Activated gamma-delta T cell (primary cell): ENCODE measurements around the gene ELFN1.

Experiments used
- DNase-seq: peaks from one replicate; lab custom pipeline; 2025; lab: John Stamatoyannopoulos, UW

ELFN1 gene

DNA sequence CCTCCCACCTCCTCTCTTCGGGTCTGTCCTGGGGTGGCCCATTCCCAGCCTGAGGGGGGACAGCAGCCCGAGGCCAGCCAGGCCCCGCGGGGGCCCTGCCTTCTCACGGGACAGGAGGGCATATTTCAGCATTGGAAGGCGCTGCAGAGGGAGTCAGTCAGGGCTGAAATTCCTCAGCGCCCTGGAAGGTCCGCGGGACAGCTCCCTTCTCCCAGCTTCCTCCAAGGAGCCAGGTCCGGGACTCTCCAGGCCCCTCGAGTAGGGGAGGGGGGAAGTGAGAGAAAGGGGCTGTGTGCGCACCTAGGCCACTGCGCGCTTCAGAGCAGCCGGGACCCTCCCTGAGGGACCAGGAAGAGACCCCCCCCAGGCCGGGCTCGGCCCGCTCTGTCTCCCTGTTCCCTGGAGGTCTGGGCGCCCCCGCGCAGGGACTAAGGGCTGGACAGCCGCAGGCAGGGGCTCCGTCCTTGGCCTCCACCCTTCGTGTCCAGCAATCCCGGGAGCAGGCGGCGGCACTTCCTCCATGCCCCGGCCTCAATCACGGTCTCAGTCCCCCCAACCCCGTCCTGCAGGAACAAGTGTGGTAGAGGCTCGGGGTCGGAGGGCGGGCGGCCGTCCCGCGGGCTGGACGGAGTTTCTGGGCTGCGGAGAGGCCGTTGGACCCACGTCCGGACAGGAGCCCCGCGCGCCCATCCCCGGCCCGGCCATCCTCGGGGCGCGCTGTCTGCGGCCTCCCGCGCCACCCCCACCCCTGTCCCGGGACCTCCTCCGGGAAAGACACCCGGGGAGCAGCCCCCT is 6.0 kb upstream of the ELFN1 start:
- no peak for DNase-seq

DNA sequence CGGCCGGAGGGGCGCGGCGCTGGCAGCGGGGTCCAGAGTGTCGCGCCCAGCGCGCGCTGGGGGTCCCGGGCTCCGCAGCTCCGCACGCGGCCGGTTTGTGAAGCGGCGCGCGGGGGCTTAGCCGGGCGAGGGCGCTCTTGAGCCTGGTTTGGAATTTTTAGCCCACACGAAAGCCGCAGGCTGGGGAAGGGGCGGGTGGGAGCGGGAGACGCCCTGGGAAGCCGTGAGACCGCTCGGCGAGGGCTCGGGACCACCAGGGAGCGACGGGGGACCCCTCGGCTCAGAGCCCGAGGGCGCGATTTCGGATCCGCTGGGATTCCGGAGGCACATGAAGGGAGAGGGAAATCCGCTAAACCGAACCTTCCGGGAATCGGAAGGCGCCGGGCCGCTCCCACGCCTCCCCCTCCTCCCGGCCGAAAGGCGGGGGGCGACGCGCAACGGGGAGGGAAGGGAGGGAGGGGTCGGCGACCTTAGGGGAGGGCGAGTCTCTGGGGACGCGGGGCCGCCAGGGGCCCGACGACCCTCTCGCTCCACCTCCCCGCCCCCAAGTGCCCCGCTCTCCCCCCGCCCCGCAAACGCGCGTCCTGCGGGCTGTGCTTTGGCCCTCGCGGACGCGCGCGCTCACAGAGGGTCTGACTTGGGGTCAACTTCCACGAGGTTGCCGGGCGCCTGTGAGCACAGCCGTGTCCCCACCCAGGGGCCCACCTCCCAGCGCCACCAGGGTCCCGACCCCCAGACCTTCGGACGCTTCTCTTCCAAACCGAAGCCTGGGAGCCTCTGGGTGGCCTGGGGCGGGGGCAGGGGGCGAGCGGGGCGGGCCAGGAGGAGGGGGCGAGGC is 5.1 kb upstream of the ELFN1 start:
- no peak for DNase-seq

DNA sequence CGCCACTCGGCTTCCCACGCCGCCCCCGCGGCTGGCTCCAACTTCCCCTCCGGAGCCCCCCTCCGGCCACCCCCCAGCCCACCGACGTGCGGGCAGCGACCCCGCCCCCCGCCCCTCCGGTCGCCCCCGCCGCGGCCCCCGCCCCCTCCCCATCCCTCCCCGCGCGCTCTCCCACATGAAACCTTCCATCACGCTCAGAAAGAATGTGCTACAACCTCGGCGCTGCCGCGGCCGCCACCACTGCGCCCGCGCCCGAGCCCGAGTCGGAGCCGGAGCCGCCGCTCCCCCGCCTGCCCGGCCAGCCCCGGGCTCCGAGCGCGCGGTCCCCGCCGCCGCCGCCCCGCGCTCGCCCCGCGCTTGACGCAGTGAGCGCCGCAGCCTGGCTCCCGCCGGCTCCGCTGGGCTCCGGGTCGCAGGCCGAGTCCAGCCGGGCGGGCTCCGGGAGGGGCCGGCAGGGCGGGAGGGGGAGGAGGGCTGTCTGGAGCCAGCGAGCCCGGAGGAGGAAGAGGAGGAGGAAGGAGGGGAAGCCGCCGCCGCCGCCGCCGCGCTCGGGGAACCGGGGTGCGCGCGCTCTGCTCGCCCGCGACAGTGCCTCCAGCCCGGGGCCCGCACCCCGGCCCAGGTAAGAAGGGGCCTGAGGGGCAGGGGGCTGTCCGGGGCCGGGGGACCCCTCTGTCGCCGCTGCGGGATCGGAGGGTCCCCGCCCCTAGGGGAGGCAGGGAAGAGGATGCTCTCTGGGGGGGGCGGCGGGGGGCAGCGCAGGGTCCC is 4.3 kb upstream of the ELFN1 start:
- DNase-seq, result no peak

DNA sequence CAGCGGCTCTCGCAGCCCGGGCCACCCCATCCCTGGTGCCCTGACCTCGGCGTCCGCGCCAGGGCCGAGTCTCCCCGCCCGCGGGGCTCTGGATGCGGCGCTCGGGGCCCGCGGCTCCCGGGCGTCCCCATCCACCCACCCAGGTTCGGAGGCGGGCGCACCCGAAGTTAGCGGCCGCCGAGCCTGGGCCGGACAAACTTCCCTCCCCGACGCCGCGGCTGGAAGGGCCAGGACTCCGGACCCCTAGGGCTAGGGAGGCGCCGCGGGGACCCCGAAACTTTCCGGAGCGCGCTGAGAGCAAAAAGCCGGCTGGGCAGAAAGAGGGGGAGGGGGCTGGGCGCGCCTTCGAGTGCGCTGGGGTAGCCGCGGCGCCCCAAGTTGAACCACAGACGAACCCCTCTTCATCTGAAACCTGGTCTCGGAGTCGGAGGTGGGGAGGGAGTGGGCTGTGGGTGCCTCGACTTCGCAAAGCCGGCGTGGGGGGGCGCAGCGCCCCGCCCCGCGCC is 3.7 kb upstream of the ELFN1 start:
- DNase-seq, result no peak

DNA sequence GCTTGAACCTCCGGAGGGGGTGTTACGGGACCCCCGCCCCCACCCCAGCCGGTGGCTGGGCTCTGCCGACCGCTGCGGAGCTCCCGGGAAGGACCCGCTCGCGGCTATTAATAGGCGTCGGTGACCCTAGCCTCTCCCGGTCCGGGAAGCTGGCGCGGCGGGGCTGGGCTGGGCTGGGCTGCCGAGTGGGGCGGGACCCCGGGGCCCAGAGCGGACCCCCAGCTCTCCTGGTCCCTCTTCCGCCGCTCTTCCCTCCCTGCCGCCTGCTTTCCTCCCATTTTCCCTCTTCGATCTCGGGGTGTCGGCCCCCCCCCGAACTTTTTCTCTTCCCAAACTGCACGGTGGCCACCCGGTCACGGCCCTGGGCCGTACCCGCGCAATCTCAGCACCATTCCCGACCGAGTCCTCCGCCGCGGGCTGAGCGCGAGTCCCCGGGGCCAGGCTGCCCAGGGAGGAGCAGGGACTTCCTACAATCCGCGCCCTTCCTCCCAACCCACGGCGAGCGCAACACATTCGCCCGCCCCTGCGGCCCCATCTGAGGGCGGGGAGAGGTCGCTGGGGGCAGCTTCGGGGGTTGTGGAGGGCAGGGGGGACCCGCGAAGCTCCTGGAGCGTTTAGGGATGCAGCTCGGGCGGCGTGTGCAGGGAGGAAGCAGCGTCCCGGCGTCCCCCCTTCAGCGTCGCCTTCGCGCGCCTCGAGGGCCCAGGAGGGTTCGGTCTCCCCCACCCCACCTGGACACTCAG is 3.1 kb upstream of the ELFN1 start:
- no peak for DNase-seq

DNA sequence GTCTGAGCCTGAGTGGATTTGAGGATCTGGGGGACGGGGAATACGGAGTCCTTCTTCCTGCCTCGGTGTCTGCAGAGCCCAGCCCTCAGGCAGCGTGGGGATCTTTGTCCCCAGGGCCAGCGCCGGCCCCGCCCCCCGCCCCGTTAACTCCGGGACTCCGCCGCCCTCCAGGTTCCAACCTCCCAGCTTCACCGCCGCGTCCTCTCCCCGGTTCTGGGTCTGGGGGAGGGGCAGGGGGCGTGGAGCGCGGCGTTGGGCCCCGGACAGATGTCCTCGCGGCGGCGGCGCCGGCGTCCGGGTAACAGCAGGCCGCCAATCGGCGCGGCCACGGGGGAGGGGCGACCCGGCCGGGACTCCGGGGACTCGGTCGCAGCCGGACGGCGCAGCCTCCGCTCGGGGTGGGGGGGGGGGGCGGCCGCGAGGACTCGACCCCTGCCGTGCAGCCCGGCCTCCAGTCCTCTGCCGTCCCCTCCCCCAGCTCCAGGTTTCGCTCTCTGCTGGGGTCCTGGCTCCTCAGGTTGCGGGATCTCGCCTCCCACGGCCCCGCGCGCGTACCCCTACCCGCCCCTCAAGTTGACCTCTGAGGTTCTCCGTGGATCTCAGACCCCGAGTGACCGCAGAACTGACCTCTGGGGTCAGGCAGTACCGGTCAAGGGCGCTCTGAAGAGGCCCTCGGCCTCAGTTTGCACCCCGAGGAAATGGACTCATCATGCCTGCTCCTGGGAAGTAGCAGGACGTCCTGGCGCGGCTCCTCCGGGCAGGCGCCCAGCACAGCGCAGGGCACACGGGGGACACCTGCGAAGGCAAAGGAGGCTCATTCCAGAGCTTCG is 2.3 kb upstream of the ELFN1 start:
- no peak for DNase-seq

DNA sequence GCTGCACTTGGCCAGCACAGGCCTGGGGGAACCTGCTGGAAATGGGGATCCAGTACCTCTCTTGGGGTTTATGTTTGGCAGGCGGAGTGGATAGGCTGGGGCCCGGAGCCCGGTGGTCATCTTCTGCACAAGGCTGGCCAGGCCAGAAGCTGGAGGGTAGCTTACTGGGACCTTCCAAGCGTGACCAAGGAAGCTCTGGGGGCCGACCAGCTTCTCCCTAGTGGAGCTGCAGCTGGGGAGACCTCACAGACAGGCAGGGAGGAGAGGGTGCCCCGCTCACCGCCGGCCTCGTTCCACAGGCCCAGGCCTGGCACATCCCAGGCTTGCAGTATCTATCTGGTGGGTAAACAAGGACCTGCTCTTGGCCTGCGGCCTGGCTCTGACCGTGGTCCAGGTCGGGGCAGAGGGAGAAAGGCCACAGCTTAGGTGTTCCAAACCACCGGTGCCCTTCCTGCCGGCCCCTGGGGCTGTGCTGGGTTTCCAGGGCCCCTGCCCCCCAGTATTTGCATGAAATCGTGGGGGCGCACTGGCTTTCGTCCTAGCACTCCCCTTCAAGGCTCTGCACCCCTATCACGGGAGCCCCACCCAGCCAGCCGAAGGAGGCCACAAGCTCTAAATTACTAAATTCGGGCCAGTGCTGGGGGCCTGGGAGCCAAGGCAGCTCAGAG is 1.5 kb upstream of the ELFN1 start:
- DNase-seq, result no peak

DNA sequence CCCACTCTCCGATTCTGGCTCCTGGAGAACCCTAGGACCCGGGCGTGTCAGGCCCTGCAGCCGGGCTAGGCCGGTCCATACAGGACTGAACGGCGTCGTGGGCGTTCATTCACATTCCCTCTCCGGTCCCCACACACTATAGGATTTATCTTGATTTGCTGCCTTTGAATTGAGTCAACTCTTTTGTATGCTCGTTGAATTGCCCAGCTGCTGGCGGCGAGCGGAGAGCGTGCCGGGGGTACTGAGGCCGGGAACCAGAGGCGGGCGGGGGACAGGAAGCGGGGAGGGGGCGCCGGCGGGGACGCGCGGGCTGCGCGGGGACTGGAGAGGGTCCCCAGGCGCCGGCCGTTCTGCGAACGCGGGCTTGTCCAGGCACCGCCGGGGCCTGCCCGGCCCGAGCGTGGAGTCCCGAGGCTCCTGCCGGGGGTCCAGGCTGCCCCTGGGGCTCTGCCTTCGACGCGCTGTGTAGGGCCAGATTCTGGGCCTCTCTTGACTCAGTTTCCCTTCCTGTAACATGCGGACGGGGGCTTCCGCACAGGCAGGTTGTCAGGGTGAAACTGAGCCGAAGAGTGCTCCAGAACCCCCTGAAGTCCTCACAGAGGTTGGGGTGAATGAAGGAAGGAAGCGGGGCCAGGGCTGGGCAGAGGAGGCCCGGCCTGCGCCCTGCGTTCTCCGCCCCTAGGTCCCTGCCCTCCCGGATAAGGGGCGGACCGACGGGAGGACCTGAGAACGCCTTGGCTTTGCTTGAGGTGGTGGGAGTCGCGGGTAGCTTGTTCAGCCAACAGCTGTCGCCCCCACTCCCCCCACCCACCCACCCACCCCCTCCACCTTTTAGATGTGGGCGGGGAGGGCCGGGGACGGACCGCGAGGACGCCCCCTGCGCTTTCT is 769 bp upstream of the ELFN1 start:
- DNase-seq, result no peak

DNA sequence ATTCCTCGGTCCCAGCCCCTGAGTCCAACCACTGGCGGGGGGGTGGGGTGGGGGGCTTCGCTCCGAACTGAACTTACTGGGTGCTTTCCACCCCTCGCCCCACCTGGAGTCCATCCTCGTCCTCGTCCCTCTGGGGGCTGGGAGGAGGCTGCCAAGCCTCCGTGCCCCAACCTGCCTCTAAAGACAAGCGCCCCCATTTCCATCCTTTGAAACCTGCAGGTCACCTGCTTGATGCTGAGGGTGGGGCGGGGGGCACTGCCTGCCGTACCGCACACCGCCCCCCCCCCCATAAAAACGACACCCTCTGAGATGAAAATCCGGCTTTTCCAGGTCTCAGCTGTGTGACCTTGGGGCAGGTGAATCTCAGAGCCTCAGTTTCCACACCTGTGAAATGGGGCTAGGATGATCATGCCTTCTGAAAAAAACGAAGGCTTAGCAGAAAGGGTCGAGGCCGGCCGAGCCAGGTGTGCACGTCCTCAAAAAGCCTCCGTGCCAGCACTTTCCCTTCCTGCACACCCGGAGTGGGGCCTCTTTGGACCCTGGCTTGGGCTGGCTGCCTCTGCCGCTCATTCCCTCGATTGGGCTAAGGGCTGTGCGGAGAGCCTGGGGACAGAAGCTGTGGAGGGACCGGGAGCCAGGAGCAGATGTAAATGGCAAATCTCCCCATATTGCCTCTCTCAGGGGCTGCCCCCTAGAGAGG is 967 bp downstream of the ELFN1 start:
- no peak for DNase-seq

DNA sequence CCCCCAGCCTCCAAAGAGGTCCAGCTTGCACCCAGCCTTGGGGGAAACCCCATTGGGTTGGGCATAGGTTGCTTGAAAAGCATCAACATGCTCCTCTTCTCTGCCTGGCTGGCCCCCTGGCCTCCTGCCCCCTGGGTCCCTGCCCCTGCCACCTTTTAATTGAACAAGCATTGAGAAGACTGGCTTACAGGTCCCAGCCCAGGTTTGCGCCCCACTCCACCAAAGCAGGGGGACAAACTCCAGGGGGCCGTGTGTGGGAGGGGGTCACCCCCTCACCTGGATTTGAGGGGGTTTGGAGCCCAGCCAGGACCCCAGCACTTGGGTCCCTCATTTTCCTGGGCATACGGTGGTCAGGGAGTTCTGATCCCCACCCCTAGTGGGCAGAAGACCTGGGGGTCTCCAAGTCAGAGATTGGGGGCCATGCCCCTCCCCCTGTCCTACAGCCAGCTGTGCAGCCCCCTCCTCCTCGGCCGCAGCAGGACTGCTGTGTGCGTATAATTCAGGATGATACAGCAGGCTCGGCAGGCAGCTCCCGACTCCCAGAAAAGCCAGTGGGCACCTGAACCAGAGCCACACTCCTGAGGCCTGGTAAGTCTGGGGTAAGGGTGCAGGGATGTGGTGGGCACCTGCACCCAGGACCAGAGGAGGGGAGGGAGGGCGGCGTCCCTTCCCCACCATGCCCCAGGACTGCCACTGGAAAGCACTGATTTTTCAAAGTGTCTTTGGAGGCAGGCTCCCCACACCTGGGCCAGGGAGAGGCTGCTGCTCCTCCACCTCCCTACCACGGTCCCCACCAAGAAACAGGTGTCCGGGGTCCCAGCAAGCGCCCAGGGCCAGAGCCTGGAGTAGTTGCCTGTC is 1.7 kb downstream of the ELFN1 start:
- no peak for DNase-seq

DNA sequence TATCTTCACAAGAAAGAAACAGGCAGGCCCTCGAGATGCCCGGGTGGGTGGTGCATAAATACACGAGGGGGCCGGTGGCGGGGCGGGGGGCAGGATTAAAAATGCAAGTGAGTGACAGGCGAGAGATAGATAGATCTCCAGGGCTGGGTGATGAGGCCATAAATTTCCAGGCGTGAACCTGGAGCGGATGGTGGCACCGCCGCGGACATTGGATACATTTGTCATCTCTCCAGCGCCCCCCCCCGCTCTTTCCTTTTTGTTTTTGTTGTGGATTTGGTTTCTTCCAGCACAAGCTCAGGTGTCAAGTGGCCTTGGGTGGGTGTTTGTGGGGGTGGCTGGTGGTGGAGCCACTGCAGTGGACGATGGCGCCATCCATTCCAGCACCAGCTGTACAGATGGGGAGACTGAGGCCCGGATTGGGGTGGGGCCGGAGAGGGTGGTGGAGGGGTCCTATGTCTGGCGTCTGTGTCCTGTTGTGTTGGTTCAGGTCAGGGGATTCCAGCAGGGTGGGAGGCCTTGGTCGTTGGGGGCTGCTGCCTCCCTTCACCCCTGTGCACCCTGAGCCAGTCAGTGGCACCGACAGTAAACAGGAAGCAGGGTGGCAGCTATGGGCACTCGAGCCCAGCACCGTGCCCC is 2.9 kb downstream of the ELFN1 start:
- no peak for DNase-seq

DNA sequence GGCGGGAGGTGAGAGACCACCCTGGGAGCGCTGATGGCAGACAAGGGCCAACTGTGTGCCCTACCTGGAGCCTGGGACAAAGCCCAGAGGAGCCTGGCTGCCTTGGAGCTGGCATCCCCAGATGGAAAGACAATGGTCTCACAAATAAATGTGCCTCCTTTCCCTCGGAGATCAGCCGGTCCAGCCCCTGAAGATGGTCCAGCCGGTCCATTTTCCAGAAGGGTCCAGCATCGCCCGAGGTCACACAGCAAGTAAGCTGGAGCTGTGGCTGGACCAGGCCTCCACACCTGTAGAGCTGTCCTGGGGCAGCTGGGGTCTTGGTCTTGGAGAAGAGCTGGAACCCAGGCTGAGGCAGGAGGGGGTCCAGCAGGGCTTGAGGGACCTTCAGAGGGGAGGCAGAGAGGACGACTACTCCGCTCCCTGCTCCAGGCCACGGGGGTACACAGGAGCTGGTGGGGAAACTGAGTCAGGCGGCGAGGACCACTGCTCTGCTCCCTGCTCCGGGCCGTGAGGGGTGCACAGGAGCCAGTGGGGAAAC is 3.6 kb downstream of the ELFN1 start:
- DNase-seq, result no peak

DNA sequence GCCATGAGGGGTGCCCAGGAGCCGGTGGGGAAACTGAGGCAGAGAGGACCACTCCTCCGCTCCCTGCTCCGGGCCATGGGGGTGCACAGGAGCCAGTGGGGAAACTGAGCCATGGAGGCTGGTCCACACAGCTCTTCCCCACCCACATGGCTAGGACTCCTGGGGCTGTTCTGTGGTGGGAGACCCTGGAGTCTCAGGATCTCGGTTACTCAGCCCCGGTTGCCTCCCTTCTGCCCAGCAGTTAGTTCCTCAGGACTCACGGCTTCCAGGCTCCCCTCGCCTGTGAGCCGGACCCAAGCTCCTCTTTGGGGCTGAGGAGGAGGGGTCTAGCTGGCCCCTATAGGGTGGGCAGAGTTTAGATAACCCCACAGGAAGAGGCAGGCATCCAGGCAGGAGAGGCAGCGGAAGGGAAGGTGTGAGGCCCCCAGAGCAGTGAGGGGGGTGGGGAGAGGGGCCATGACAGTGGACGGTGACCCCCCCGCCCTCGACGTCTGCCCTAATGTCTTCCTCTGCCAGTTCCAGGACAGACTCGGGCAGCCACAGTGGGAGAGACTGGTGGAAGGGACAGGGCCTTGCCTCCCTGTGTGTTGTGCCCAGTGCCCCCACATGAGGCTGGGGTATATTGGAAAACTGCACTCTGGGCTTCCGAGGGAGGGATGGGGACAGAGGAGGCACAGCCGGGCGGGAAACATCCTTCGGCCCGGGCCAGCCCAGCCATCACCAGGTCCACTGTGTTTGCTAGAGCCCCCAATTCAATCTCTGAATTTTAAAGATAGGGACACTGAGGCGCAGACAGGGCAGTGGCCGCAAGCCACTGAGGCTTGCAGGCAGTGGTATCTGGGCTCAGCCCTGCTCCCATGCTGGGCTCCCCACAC is 4.3 kb downstream of the ELFN1 start:
- DNase-seq, result no peak

DNA sequence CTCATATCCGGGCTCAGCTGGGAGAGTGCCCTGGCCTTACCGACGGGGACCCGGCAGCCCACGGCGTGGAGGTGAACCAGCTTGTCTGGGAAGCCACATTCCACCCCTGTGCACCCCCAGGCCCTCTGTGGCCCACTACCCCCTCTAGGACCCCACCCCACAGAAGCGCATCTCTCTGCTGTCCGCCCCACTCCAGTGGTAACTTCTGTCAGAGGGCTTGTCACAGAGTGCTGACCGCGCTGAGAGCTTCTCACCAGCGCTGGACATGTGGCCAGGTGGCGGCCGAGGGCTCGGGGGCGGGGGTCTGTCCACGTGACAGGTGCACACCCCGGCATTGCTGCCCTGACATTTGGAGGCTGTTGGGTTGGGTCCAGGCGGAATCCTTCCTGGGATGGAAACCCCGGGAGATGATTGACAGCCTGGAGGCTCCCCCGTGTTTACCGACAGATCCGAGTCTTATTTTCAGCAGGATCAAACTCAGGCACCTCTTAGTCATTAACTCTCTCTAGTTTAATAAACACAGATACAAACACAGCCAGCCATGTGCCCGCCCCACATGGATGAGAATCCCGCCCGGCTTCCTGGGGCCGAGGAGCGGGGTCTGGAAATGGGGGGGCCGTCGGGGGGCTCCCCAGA is 5.1 kb downstream of the ELFN1 start:
- no peak for DNase-seq
